ENCODE data around the gene NRG2.

GRCh38 chr5:139849942-139850341, 193.2 kb downstream of the NRG2 start:
- TF ChIP-seq, protein P1, sequence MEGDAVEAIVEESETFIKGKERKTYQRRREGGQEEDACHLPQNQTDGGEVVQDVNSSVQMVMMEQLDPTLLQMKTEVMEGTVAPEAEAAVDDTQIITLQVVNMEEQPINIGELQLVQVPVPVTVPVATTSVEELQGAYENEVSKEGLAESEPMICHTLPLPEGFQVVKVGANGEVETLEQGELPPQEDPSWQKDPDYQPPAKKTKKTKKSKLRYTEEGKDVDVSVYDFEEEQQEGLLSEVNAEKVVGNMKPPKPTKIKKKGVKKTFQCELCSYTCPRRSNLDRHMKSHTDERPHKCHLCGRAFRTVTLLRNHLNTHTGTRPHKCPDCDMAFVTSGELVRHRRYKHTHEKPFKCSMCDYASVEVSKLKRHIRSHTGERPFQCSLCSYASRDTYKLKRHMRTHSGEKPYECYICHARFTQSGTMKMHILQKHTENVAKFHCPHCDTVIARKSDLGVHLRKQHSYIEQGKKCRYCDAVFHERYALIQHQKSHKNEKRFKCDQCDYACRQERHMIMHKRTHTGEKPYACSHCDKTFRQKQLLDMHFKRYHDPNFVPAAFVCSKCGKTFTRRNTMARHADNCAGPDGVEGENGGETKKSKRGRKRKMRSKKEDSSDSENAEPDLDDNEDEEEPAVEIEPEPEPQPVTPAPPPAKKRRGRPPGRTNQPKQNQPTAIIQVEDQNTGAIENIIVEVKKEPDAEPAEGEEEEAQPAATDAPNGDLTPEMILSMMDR (IDR thresholded peaks at IDR 0.05; ENCODE audit: insufficient read depth, low read length, poor library complexity, severe bottlenecking) = no peak
- no peak for TF ChIP-seq EZH2phosphoT487 (conservative IDR thresholded peaks at IDR 0.05; ENCODE audit: low read length)
